Activated T-cell treated with anti-CD3 and anti-CD28 coated beads, Interleukin-2, amount 50 U/mL, for 24 hours (primary cell): Measurements from ENCODE around the gene UBAP1L.

Experiments used
- DNase-seq: peaks from one replicate; pipeline ENCODE4 v3.0.0-alpha.2; 2020
- H3K27ac Mint-ChIP-seq: 2 replicates; pipeline ENCODE4 v1.8.0; 2020; ENCODE audit warnings: mild to moderate bottlenecking, mixed read lengths
- H3K27me3 Mint-ChIP-seq: 2 replicates; pipeline ENCODE4 v1.8.0; 2020; ENCODE audit warnings: mixed read lengths
- H3K36me3 Mint-ChIP-seq: 2 replicates; pipeline ENCODE4 v1.8.0; 2020; ENCODE audit warnings: low read depth, mixed read lengths
- H3K4me1 Mint-ChIP-seq: 2 replicates; pipeline ENCODE4 v1.8.0; 2020; ENCODE audit warnings: low read depth, mixed read lengths
- H3K4me3 Mint-ChIP-seq: 2 replicates; pipeline ENCODE4 v1.8.0; 2020; ENCODE audit warnings: mild to moderate bottlenecking, moderate library complexity, mixed read lengths
- H3K9me3 Mint-ChIP-seq: 2 replicates; pipeline ENCODE4 v1.8.0; 2020; ENCODE audit warnings: mixed read lengths

Gene UBAP1L

DNA sequence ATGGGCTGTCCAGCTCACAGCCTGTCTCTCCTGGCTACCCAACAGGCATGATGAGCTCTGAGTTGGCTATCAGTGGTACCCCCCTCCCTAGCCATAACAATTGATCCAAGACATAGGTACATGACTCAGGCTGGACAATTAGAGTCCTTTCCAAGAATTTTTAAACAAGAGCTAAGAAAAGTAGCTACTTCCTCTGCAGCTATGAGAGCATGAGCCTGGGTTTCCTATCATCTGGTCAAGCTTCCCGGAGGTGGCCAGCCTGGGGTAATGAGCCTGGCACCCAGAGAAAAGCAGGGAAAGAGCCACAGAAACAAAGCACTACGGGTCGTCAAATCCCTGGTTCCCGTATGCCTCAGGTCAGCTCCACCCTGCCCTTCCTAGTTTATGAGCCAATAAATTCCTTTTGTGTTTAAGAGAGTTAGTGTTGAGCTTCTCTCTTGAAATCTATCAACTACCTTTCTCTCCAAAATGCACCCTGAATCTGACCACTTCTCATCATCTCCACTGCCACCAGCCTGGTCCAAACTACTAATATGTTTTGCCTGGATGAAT lies 72.1 kb downstream of the UBAP1L start:
- no peak overlapping the region for H3K4me3 Mint-ChIP-seq
- no peak for DNase-seq
- no peaks in the 10 kb centered on the region for H3K27me3 Mint-ChIP-seq
- H3K4me1 Mint-ChIP-seq = peaks cover 5% of the 10 kb centered on the region
- H3K27ac Mint-ChIP-seq = no peak overlapping the region
- H3K9me3 Mint-ChIP-seq = no peaks in the 10 kb centered on the region
- H3K36me3 Mint-ChIP-seq = no peaks in the 10 kb centered on the region
